ENCODE results near the gene SLC35E1.

SLC35E1 gene

GRCh38 chr19:16581971-16582343 lies 9.7 kb upstream of the SLC35E1 start:
- H3K9me3 ChIP-seq (ENCODE audit: control insufficient read depth, low read length), result no peaks in the 10 kb centered on the region
- H3K36me3 ChIP-seq (ENCODE audit: control insufficient read depth, insufficient read depth, low read length), result peaks cover 30% of the 10 kb centered on the region
- no peak overlapping the region for H3K27ac ChIP-seq (ENCODE audit: low read depth, low read length, severe bottlenecking)
- 97 to 100% methylated on average over 5 to 6 of the region's 6 CpGs for WGBS, 2 experiments (ENCODE audit: insufficient coverage in 2 of 2)
- H3K4me1 ChIP-seq (ENCODE audit: control insufficient read depth, insufficient read depth, low read length, poor library complexity, severe bottlenecking), result peaks cover 41% of the 10 kb centered on the region
- no peak overlapping the region for H3K4me3 ChIP-seq (ENCODE audit: extremely low read depth, insufficient read depth, low read length, poor library complexity, severe bottlenecking)

DNA sequence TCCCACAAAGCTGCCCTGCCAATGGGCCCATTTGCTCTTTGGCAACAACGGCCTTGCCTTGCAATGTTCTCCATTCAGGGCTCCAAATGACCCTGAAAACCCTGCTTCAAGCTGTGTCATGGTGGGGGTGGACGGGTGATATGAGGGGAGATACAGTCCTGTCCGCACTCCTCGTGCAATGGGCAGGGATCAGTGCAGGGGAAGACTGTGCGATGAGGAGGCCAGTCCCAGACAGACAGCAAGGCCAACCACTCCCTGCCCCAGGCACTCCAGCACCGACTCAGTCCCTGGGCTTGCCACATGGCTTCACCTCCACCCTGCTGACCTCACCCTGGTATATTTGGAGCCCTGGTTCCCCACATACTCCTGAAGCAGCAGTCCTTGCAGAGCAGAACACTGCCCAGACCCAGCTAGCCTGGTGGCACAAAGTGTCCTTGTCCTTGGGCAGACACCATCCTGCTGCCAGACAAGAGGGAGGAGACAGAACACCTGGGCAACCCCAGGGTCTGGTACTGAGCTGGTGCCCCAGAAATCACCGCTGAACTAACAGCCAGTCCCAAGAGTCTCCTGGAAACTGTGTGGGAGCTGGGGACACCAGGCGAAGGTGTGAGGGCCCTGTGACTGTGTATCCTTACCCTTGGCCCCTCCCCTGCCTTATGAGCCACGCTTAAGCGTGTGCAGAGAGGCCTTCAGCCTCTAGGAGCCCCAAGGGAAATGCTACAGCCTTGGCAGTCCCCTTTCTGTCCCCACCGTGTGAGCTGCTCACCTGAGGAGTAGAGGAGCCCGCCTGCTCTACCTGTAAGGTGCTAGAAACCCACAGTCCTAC lies 9.1 kb upstream of the SLC35E1 start:
- 89 to 92% methylated on average over 12 of the region's 12 CpGs for WGBS, 2 experiments (ENCODE audit: insufficient coverage in 2 of 2)
- Histone ChIP-seq H3K36me3 (ENCODE audit: control insufficient read depth, insufficient read depth, low read length) (peaks cover 36% of the 10 kb centered on the region), H3K4me1 (ENCODE audit: control insufficient read depth, insufficient read depth, low read length, poor library complexity, severe bottlenecking) (peaks cover 35% of the 10 kb centered on the region), H3K4me3 (ENCODE audit: extremely low read depth, insufficient read depth, low read length, poor library complexity, severe bottlenecking) (no peak overlapping the region), H3K9me3 (ENCODE audit: control insufficient read depth, low read length) (no peaks in the 10 kb centered on the region), H3K27ac (ENCODE audit: low read depth, low read length, severe bottlenecking) (no peak overlapping the region)

GRCh38 chr19:16579381-16579780 lies 7.2 kb upstream of the SLC35E1 start:
- H3K36me3 ChIP-seq (ENCODE audit: control insufficient read depth, insufficient read depth, low read length), result peaks cover 54% of the 10 kb centered on the region
- WGBS, 2 experiments (ENCODE audit: insufficient coverage in 2 of 2), result 90 to 100% methylated on average over 3 to 4 of the region's 4 CpGs
- H3K27ac ChIP-seq (ENCODE audit: low read depth, low read length, severe bottlenecking), result no peak overlapping the region
- no peaks in the 10 kb centered on the region for H3K9me3 ChIP-seq (ENCODE audit: control insufficient read depth, low read length)
- H3K4me1 ChIP-seq (ENCODE audit: control insufficient read depth, insufficient read depth, low read length, poor library complexity, severe bottlenecking), result peaks cover 15% of the 10 kb centered on the region
- H3K4me3 ChIP-seq (ENCODE audit: extremely low read depth, insufficient read depth, low read length, poor library complexity, severe bottlenecking), result no peak overlapping the region

GRCh38 chr19:16577531-16577985 lies 5.3 kb upstream of the SLC35E1 start:
- Histone ChIP-seq H3K9me3 (ENCODE audit: control insufficient read depth, low read length) (no peaks in the 10 kb centered on the region), H3K27ac (ENCODE audit: low read depth, low read length, severe bottlenecking) (no peak overlapping the region), H3K36me3 (ENCODE audit: control insufficient read depth, insufficient read depth, low read length) (peaks cover 62% of the 10 kb centered on the region), H3K4me3 (ENCODE audit: extremely low read depth, insufficient read depth, low read length, poor library complexity, severe bottlenecking) (no peak overlapping the region), H3K4me1 (ENCODE audit: control insufficient read depth, insufficient read depth, low read length, poor library complexity, severe bottlenecking) (peaks cover 3% of the 10 kb centered on the region)
- WGBS, 2 experiments (ENCODE audit: insufficient coverage in 2 of 2), result 95 to 98% methylated on average over 16 to 17 of the region's 17 CpGs

GRCh38 chr19:16576690-16577530 lies 4.7 kb upstream of the SLC35E1 start:
- Histone ChIP-seq H3K9me3 (ENCODE audit: control insufficient read depth, low read length) (no peaks in the 10 kb centered on the region), H3K4me1 (ENCODE audit: control insufficient read depth, insufficient read depth, low read length, poor library complexity, severe bottlenecking) (peaks cover under 1% of the 10 kb centered on the region), H3K27ac (ENCODE audit: low read depth, low read length, severe bottlenecking) (no peak overlapping the region), H3K36me3 (ENCODE audit: control insufficient read depth, insufficient read depth, low read length) (peaks cover 62% of the 10 kb centered on the region), H3K4me3 (ENCODE audit: extremely low read depth, insufficient read depth, low read length, poor library complexity, severe bottlenecking) (no peak overlapping the region)
- WGBS, 2 experiments (ENCODE audit: insufficient coverage in 2 of 2), result 96 to 98% methylated on average over 37 to 50 of the region's 52 CpGs

- Histone ChIP-seq H3K27ac (ENCODE audit: low read depth, low read length, severe bottlenecking) (no peak overlapping the region), H3K4me3 (ENCODE audit: extremely low read depth, insufficient read depth, low read length, poor library complexity, severe bottlenecking) (no peak overlapping the region), H3K36me3 (ENCODE audit: control insufficient read depth, insufficient read depth, low read length) (peaks cover 62% of the 10 kb centered on the region), H3K4me1 (ENCODE audit: control insufficient read depth, insufficient read depth, low read length, poor library complexity, severe bottlenecking) (peaks cover 3% of the 10 kb centered on the region), H3K9me3 (ENCODE audit: control insufficient read depth, low read length) (no peaks in the 10 kb centered on the region)
- 95 to 96% methylated on average over 45 to 48 of the region's 48 CpGs for WGBS, 2 experiments (ENCODE audit: insufficient coverage in 2 of 2)
Observed at GRCh38 chr19:16575861-16576689, 3.9 kb upstream of the SLC35E1 start.

- Histone ChIP-seq H3K9me3 (ENCODE audit: control insufficient read depth, low read length) (no peaks in the 10 kb centered on the region), H3K27ac (ENCODE audit: low read depth, low read length, severe bottlenecking) (no peak overlapping the region), H3K4me3 (ENCODE audit: extremely low read depth, insufficient read depth, low read length, poor library complexity, severe bottlenecking) (no peak overlapping the region), H3K36me3 (ENCODE audit: control insufficient read depth, insufficient read depth, low read length) (peaks cover 65% of the 10 kb centered on the region), H3K4me1 (ENCODE audit: control insufficient read depth, insufficient read depth, low read length, poor library complexity, severe bottlenecking) (peaks cover 11% of the 10 kb centered on the region)
- WGBS, 2 experiments (ENCODE audit: insufficient coverage in 2 of 2), result 96 to 100% methylated on average over 2 of the region's 2 CpGs
Observed at GRCh38 chr19:16575282-16575681, 3.1 kb upstream of the SLC35E1 start.

DNA sequence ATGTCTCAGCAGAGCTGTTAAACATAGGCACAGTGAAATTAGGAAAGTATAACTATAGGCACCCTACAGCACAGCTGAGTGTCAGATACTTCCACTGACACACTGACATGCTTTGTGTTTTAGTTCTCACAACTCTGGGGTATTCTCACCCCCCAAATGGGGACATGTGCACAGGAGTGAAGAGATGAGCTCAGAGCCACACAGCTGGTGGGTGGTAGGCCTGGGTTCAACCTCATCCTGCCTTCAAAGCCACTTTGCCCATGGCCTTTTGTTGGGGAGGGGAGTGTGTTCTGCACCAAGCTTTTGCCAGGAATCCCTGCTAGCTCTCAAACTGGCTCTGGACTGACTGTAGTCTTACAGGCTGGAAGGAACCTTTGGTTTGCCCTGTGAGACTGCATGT lies 1.7 kb upstream of the SLC35E1 start:
- no peaks in the 10 kb centered on the region for H3K9me3 ChIP-seq (ENCODE audit: control insufficient read depth, low read length)
- peaks cover 65% of the 10 kb centered on the region for H3K36me3 ChIP-seq (ENCODE audit: control insufficient read depth, insufficient read depth, low read length)
- H3K27ac ChIP-seq (ENCODE audit: low read depth, low read length, severe bottlenecking), result no peak overlapping the region
- H3K4me3 ChIP-seq (ENCODE audit: extremely low read depth, insufficient read depth, low read length, poor library complexity, severe bottlenecking), result no peak overlapping the region
- peaks cover 21% of the 10 kb centered on the region for H3K4me1 ChIP-seq (ENCODE audit: control insufficient read depth, insufficient read depth, low read length, poor library complexity, severe bottlenecking)

GRCh38 chr19:16573296-16573695 lies 1.1 kb upstream of the SLC35E1 start:
- H3K27ac ChIP-seq (ENCODE audit: low read depth, low read length, severe bottlenecking), result no peak overlapping the region
- H3K36me3 ChIP-seq (ENCODE audit: control insufficient read depth, insufficient read depth, low read length), result peaks cover 60% of the 10 kb centered on the region
- peak overlapping the region; percentile 74 for H3K4me3 ChIP-seq (ENCODE audit: extremely low read depth, insufficient read depth, low read length, poor library complexity, severe bottlenecking)
- no peaks in the 10 kb centered on the region for H3K9me3 ChIP-seq (ENCODE audit: control insufficient read depth, low read length)
- 67 to 72% methylated on average over 12 to 13 of the region's 13 CpGs for WGBS, 2 experiments (ENCODE audit: insufficient coverage in 2 of 2)
- H3K4me1 ChIP-seq (ENCODE audit: control insufficient read depth, insufficient read depth, low read length, poor library complexity, severe bottlenecking), result peaks cover 25% of the 10 kb centered on the region

DNA sequence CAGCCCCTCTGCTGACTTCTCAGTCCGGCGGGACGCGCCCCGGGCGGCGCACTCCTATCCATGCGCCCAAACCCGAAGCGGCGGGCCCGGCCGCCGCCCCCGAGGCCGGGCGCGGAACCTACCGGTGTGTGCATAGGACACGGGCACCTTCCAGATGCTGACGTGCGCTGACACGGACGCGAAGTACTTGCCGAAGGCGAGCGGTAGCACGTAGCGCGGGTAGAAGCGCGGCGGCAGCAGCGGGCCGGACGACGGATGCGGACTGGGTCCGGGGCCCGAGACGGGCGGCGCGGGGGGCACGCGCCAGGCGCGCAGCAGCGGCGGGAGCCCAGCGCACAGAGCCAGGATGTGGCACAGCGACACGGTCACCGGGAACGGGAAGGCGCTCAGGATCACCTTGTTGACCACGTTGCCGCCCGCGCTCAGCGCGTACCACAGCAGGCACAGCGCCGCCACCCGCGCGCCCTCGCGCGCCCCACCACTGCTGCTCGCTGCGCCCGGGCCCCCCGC lies 338 bp downstream of the SLC35E1 start:
- H3K36me3 ChIP-seq (ENCODE audit: control insufficient read depth, insufficient read depth, low read length), result peaks cover 60% of the 10 kb centered on the region
- H3K27ac ChIP-seq (ENCODE audit: low read depth, low read length, severe bottlenecking), result peak overlapping the region; percentile 36
- peak overlapping the region; percentile 82 for H3K4me3 ChIP-seq (ENCODE audit: extremely low read depth, insufficient read depth, low read length, poor library complexity, severe bottlenecking)
- H3K9me3 ChIP-seq (ENCODE audit: control insufficient read depth, low read length), result no peaks in the 10 kb centered on the region
- WGBS, 2 experiments (ENCODE audit: insufficient coverage in 2 of 2), result 0% methylated on average over 39 to 60 of the region's 75 CpGs
- peaks cover 25% of the 10 kb centered on the region for H3K4me1 ChIP-seq (ENCODE audit: control insufficient read depth, insufficient read depth, low read length, poor library complexity, severe bottlenecking)

Measured in mesodermal cell (in vitro differentiated cells).